GM18517 (cell line): ENCODE data around the gene PYGB.
A peak's percentile ranks its signal among the peaks of the same experiment; 100 is the strongest.

ENCODE experiments used
- ATAC-seq: cut with Tn5 transposase; IDR thresholded peaks from one replicate; pipeline ENCODE4 v1.9.1; 2021; ENCODE audit warnings: mild to moderate bottlenecking, moderate library complexity; ENCODE audit not compliant: unreplicated experiment

PYGB gene

GRCh38 chr20:25247956-25248785 lies at the start of gene PYGB:
Gene PYGB, plus strand, starts transcription at chr20:25248085. Its CDS starts 94 bp downstream, at chr20:25248179.
- peak; percentile 69 for ATAC-seq

DNA sequence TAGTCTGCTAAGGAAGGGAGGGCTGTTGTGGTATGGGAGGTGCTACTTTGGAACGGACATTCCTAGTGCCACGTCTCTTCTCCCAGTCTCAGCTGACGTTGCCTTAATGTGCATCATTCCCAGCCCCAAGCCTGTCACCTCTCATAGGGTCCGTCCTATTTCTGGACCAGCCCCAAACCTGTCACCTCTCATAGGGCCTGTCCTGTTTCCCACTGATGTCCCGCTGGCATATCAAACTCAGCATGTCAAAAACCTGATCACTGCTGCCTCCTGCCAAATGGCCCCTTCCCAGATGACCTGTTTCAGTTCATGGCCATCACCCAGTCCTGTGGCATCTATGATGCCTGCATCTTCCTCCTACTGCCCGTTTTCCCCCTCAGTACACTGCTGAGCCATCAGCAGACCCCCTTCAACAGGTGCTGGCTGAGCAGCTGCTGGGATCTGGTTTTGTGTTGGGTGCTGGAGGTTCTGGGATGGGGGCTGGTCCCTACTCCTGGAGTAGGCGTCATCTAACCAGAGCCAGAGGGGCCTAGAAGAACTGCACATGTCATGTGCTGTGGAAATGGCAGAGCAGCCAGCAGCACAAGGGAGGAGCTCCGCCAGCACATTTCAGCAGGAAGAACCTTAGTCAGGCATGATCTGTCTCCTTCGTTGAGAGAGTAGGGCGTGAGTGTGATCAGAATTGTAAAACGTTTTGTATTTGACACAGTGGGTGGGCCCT lies 49.1 kb upstream of the PYGB start:
- ATAC-seq = no peak

GRCh38 chr20:25199473-25200260 lies 48.2 kb upstream of the PYGB start:
- ATAC-seq = no peak

- no peak for ATAC-seq
Measured at GRCh38 chr20:25203089-25203488, 44.8 kb upstream of the PYGB start.

GRCh38 chr20:25203871-25204320 lies 44.0 kb upstream of the PYGB start:
- no peak for ATAC-seq

GRCh38 chr20:25204550-25205276 lies 43.2 kb upstream of the PYGB start:
- no peak for ATAC-seq

- ATAC-seq = no peak
Measured at GRCh38 chr20:25205277-25206062, 42.4 kb upstream of the PYGB start.

- ATAC-seq = no peak
Measured at GRCh38 chr20:25206063-25206403, 41.9 kb upstream of the PYGB start.

DNA sequence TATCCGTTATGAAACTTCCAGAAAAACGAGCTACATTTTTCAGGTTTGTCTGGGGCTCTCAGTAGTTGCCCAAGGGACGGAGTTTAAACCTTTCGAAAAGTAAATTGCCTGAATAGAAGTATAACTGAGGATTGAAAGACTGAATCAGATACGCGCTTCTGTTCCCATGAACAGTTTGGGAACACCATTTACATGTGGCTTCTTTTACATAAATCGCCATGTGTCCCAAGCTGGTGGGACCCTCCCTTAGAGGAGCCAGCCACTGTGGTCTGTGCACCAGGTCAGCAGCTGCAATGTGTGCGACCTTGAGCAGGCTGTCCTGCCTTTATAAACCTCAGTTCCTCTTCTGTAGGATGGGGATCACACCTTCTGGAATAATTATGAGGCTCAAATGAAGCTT lies 41.3 kb upstream of the PYGB start:
- ATAC-seq = no peak

- ATAC-seq = no peak
Measured at GRCh38 chr20:25207149-25207959, 40.5 kb upstream of the PYGB start.

DNA sequence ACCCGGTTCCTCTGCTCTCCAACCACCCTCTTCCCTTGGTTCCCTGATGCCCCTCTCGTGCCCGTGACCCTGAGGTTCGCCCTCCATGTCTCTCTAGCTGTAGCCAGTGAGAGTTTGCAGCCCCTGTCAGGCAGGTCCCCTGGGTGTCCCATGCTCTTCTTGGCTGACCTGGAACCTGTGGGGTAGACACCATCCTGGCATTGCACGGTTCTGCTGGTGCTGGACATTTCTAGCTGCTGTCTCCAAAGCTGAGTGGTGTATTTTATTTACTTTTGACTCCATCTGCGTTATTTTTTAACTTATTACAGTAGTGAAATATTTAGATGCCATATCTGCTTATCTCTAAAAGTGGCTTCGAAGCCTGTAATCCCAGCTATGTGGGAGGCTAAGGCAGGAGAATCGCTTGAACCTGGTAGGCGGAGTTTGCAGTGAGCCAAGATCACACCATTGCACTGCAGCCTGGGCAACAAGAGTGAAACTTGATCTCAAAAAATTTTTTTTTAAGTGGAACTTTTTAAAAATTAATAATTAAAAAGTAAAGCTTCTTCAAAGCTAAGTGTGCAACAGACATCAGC lies 39.8 kb upstream of the PYGB start:
- no peak for ATAC-seq

DNA sequence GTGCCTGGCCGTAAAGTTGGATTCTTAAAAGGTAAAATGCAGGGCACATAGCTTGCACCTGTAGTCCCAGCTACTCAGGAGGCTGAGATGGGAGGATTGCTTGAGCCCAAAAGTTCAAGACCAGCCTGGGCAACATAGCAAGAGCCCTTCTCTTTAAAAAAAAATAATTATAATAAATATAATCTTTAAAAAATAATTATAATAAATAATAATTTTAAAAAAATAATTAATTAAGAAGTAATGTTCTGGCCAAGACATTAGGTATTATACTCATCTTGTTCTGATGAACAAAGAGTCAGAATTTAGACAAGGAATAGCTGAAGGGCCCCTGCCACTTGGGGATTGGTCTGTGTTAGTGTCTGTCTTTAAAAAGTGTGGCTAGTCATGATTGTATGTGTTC lies 38.5 kb upstream of the PYGB start:
- no peak for ATAC-seq

DNA sequence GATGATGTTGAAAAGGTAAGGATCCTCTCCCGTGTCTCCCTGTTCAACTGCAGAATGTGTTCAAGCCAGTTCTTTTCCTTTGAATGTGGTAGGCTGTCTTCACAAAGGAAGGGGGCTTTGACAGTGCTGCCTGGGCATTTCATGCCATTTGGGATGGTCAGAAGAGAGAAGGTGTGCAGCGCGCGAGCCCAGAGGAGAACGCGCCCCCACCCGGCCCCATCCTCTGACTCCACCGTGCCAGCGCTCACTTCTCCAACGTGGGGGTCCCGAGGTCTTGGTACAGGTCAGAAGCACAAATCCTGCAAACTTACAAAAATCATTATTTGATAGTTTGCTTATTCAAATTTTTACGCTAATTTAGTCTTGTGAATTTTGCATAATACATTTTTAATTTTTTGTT lies 38.0 kb upstream of the PYGB start:
- no peak for ATAC-seq

DNA sequence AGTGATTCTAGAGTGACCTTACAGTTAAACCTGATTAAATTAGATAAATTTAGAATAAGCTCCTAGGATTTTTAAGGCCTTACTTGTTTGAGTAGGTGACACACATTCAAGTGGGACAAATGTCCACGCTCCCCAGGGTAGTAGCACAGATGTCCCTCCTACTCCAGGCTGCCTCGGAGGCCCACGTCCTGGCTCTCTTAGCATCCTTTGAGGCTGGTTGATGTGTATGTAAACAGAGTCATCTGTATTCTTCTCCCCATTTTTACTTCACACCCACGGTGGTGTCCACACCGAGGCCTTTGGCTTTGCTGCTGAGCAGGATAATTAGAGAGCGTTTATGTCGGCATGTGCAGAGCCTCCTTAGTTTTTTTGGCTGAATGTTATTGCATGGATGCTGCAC lies 36.6 kb upstream of the PYGB start:
- no peak for ATAC-seq

DNA sequence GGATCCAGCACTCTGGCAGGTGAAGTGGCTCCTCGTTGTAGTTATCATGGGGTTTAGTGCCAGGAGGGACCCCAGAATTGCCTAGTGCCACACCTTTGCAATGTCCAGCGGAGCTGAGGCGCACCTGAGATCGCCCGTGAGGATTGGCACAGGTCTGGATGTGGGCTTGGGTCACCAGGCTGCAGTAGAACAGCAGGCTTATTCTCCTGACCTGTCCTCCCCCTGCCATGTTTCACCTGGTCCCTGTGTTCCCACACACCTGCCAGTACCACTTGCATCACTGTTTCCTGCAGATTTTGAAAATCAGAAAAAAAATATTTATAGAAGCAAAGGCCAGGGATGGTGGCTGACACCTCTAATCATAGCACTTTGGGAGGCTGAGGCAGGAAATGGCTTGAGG lies 35.6 kb upstream of the PYGB start:
- no peak for ATAC-seq

DNA sequence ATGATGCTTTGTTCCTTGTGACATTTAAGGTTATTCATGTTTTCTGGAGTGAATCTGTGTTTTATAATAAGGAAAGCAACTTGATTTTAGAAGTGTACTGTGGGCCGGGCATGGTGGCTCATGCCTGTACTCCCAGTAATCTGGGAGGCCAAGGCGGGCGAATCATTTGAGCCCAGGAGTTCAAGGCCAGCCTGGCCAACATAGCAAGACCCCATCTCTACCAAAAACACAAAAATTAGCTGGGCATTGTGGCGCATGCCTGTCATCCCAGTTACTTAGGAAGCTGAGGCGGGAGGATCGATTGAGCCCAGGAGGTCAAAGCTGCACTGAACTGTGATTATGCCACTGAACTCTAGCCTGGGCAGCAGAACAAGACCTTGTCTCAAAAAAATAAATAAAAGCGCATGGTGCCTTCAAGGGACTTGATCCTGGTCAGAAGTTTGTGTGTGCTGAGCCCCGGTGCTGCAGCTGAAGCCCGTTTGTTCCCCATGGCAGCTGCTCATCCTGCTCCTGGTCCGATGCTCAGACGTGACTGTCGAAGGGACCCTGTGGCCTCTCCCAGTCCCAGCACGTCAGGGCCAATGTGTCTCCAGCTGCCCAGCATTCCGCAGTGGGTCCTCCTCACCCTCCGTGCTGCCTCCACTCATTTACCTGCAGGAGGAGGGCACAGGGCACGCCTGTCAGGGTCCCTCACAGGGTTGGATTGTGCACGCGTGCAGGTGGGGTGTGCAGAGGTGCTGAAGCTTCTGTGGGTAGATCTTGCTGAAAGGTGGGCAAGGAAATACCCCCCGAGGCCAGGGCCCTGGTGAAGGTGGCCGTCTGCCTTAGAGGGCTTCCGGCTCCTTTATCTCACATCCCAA lies 34.1 kb upstream of the PYGB start:
- no peak for ATAC-seq

GRCh38 chr20:25214426-25214790 lies 33.5 kb upstream of the PYGB start:
- no peak for ATAC-seq

GRCh38 chr20:25214819-25215218 lies 33.1 kb upstream of the PYGB start:
- no peak for ATAC-seq
